DMS153 treated with DMSO at 0.1 percent for 48 hours (cell line): ENCODE data around the gene ATP7A.
A peak's percentile ranks its signal among the peaks of the same experiment; 100 is the strongest.
"Not testable (repeated sequence)": the region's sequence is repeated elsewhere in the genome, so short reads cannot be mapped to it uniquely, and the experiment has no call there.

Source experiments
- DNase-seq: peaks from one replicate; lab custom pipeline; 2025; ENCODE audit not compliant: unreplicated experiment; lab: John Stamatoyannopoulos, UW

The ATP7A gene

DNA sequence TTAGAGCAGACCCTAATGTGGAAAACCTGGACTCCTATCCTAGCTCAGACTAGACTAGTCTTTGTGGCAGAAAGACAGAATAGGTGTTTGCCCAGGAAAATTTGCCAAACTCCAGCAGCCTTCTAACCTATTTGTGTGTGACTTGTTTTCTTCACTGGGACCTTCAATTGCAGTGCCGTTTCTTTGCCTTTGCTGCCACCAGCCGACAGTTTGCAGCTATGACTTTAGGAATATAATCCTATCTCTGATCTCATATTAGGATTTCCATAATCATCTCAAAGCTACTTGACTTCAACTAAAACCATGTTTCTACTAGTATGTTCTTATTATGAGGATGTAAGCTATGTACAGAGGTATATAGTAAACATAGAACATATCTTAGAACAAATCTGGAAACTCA, 119.2 kb downstream of the ATP7A start:
- peak; percentile 0 for DNase-seq

- DNase-seq, result no peak
Observed at GRCh38 chrX:78035061-78035460, 124.6 kb downstream of the ATP7A start.

- DNase-seq, result no peak
Observed at GRCh38 chrX:78037881-78038280, 127.4 kb downstream of the ATP7A start.

- DNase-seq, result no peak
Observed at GRCh38 chrX:78042601-78043000, 132.1 kb downstream of the ATP7A start.

DNA sequence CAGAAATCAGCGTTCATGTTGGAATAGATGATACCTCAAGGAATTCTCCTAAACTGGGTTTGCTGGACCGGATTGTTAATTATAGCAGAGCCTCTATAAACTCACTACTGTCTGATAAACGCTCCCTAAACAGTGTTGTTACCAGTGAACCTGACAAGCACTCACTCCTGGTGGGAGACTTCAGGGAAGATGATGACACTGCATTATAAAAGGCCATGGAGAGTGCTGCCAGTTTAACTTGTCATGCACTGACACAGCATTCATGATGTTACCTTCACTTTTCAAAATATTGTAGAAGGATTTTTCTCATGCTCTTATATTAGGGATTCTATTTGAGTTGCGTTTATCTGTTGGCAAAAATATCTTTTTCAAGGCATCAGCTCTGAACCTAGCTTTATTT, 135.9 kb downstream of the ATP7A start:
- no peak for DNase-seq

DNA sequence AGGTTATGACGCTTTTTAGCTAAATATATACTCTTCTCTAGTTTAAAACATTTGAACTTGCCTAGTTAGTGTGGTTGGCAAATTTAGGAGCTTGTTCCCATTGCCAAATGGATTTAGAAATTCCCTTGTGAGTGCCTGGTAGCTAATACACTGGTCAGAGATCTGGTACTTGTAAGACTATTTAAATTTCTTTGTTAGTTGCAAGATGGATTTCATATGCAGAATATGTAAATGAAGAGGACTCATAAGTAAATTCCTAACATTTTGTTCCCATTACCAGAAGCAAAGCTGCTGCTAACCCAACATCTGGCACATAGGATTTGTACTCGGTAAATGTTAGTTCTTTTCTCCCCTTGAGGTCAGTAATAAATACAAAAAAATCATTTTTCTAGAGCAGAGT, 137.6 kb downstream of the ATP7A start:
- no peak for DNase-seq

DNA sequence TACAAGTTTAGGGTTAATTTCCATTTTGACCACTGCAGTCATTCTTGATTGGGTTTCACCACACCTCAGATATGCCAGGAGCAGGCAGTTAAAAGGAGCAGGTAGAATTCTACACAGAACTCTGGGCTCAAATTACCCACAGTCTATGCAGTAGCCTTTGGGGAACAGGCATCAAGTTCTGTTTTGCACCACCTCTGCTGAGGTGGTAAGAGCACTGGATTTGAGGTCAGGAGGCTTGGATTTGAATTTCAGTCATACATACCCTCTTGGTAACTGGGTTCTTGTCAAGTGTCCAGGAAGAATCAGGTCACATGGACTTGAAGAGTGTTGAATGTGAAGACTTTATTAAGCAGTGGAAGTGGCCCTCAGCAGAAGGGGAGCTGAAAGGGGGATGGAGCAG, 153.2 kb downstream of the ATP7A start:
- no peak for DNase-seq

GRCh38 chrX:78064152-78064551, 153.7 kb downstream of the ATP7A start:
- no peak for DNase-seq

- not testable (repeated sequence) for DNase-seq
Observed at GRCh38 chrX:78064698-78065601, 154.5 kb downstream of the ATP7A start.

DNA sequence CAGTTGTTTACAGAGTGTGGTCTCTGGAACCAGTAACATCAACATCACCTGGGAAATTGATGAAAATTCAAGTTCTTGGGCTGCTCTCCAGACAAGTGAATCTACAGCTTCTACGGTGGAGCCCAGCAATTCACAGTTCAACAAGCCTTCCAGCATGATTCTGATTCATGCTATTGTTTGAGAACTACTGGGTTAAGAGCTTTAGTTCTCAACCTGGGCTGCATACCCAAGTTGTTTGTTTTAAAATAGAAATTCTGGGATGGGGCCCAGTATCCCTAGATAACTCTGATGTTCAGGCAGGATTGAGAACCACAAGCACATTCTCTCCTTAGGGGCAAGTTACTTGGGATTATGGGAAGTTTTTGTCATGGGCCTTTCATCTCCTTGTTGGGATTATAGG, 155.6 kb downstream of the ATP7A start:
- no peak for DNase-seq

DNA sequence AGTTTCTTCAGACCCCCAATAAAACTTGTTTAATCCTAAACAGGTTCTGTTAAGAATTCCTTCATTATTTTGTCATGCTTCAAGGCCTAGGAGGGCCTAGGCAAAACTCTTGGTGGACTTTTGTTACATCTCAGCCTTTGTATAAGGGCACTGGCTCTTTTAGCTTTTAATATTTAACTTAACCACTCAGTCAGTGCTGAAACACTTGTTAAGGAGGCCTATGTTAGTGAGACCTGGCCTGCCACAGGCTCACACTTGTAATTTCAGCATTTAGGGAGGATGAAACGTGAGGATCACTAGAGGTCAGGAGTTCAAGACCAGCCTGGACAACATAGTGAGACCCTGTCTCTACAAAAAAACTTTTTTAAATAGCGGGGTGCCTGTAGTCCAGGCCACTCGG, 160.8 kb downstream of the ATP7A start:
- DNase-seq, result no peak

DNA sequence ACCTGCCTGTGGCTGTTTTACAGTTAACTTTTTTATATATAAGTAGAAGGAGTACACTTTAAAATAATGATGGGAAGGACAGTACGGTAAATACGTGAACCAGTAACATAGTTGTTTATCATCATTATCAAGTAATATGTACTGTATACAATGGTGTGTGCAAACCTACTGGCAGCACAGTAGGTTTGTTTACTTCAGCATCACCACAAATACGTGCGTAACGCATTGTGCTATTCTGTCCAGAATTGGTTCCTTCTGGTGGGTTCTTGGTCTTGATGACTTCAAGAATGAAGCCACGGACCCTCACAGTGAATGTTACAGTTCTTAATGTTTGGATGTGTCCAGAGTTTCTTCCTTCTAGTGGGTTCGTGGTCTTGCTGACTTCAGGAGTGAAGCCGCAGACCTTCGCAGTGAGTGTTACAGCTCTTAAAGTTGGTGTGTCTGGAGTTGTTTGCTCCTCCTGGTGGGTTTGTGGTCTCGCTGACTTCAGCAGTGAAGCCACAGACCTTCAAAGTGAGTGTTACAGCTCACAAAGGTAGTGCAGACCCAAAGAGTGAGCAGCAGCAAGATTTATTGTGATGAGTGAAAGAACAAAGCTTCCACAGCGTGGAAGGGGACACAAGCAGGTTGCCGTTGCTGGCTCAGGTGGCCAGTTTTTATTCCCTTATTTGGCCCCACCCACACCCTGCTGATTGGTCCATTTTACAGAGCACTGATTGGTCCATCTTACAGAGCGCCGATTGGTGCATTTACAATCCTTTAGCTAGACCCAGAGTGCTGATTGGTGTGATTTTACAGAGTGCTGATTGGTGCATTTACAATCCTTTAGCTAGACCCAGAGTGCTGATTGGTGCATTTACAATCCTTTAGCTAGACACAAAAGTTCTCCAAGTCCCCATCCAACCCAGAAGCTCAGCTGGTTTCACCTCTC, 162.9 kb downstream of the ATP7A start:
- DNase-seq, result not testable (repeated sequence)

DNA sequence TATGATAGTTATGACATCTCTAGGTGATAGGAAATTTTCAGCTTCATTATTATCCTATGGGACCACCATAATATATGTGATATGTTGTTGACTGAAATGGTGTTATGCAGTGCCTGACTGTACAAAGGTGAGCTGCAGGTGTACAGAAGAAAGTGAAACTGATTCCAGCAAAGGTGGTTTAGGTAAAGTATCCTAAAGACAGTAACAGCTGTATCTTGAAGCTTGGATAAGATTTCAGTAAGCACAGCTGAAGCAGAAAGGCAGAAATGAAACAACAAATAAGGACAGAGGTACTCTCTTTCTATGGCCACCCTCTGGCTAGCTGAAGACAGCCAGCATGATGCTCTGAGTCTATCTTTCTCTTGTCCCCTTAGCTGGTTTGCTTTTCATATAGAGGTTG, 163.6 kb downstream of the ATP7A start:
- DNase-seq, result no peak

- DNase-seq, result no peak
Observed at GRCh38 chrX:78075787-78076389, 165.4 kb downstream of the ATP7A start.

GRCh38 chrX:78081413-78081812, 170.9 kb downstream of the ATP7A start:
- DNase-seq, result not testable (repeated sequence)

GRCh38 chrX:78092296-78092695, 181.8 kb downstream of the ATP7A start:
- no peak for DNase-seq

DNA sequence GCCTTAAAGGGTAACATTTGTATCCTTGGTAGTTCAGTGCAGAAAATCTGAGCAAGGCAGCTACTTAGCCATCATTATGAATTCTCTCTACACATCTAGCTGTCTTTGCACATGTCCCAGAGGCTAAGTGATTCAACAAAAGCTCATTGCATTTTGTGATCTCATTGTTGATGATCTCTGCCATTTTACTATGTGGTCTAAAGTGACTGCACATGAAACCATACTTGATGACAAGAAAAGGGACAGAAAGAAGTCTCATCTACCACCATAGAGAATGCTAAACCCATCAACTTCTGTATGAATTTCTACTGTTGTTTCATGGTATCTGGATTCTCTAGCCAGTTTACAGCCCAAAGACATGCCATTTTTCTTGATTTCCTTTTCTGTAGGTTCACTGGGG, 187.6 kb downstream of the ATP7A start:
- DNase-seq, result no peak
